Progenitor cell of endocrine pancreas (in vitro differentiated cells): Measurements from ENCODE around the gene CALCA. TPM values are rescaled to one million over a fixed set of nuclear protein-coding genes. Genes with fewer than 3 reads are reported as not detected.

Experiments
- DNase-seq: peaks from one replicate; pipeline ENCODE4 v3.0.0; 2021; ENCODE audit warnings: low spot score; ENCODE audit not compliant: unreplicated experiment
- H3K27ac Mint-ChIP-seq: 2 replicates; pipeline ENCODE4 v1.8.0; 2021; ENCODE audit warnings: mild to moderate bottlenecking, moderate library complexity, mixed read lengths
- H3K27me3 Mint-ChIP-seq: 2 replicates; pipeline ENCODE4 v1.8.0; 2021; ENCODE audit warnings: mixed read lengths
- H3K36me3 Mint-ChIP-seq: 2 replicates; pipeline ENCODE4 v1.8.0; 2022; ENCODE audit warnings: mixed read lengths; ENCODE audit not compliant: insufficient read depth
- H3K4me1 Mint-ChIP-seq: 2 replicates; pipeline ENCODE4 v1.8.0; 2021; ENCODE audit warnings: low read depth, mixed read lengths
- H3K4me3 Mint-ChIP-seq: 2 replicates; pipeline ENCODE4 v1.8.0; 2021; ENCODE audit warnings: low read depth, mild to moderate bottlenecking, moderate library complexity, mixed read lengths
- H3K9me3 Mint-ChIP-seq: 2 replicates; pipeline ENCODE4 v1.8.0; 2021; ENCODE audit warnings: low read depth, mixed read lengths
- CTCF ChIP-seq: fragments of 200-600 bp; sonication (generic); IDR thresholded peaks from one replicate; pipeline ENCODE4 v1.5.0; 2021; ENCODE audit warnings: antibody characterized with exemption, mild to moderate bottlenecking; ENCODE audit not compliant: unreplicated experiment
- total RNA-seq: library from RNA; stranded (reverse); gene quantifications from 2 replicates; pipeline ENCODE4 v1.2.1, GENCODE V29; 2021

CALCA gene
- total RNA-seq, 1 donor from 2014 or later = 0.57 TPM

GRCh38 chr11:14934641-14935351 is 37.4 kb downstream of the CALCA start:
- TF ChIP-seq CTCF = no peak
- H3K4me3 Mint-ChIP-seq = no peak overlapping the region
- no peak for DNase-seq
- H3K27ac Mint-ChIP-seq = no peak overlapping the region
- H3K9me3 Mint-ChIP-seq = peaks cover 19% of the 10 kb centered on the region
- H3K27me3 Mint-ChIP-seq = peaks cover 4% of the 10 kb centered on the region
- no peaks in the 10 kb centered on the region for H3K4me1 Mint-ChIP-seq
- H3K36me3 Mint-ChIP-seq = no peaks in the 10 kb centered on the region

GRCh38 chr11:14932447-14932846 is 39.7 kb downstream of the CALCA start:
- no peaks in the 10 kb centered on the region for H3K36me3 Mint-ChIP-seq
- DNase-seq = no peak
- H3K27ac Mint-ChIP-seq = no peak overlapping the region
- peaks cover 8% of the 10 kb centered on the region for H3K9me3 Mint-ChIP-seq
- TF ChIP-seq CTCF = no peak
- H3K4me3 Mint-ChIP-seq = no peak overlapping the region
- H3K4me1 Mint-ChIP-seq = no peaks in the 10 kb centered on the region
- H3K27me3 Mint-ChIP-seq = peaks cover 4% of the 10 kb centered on the region

- TF ChIP-seq CTCF = no peak
- Mint-ChIP-seq H3K4me3 (no peak overlapping the region), H3K36me3 (no peaks in the 10 kb centered on the region), H3K9me3 (peaks cover 8% of the 10 kb centered on the region), H3K4me1 (no peaks in the 10 kb centered on the region), H3K27me3 (peaks cover 7% of the 10 kb centered on the region), H3K27ac (no peak overlapping the region)
- no peak for DNase-seq
These were observed 41.8 kb downstream of the CALCA start for GRCh38 chr11:14930369-14930768.

- Mint-ChIP-seq H3K36me3 (no peaks in the 10 kb centered on the region), H3K9me3 (no peaks in the 10 kb centered on the region), H3K4me3 (no peak overlapping the region), H3K4me1 (no peaks in the 10 kb centered on the region), H3K27ac (no peak overlapping the region), H3K27me3 (peaks cover 7% of the 10 kb centered on the region)
- no peak for TF ChIP-seq CTCF
- no peak for DNase-seq
These were observed 45.0 kb downstream of the CALCA start for GRCh38 chr11:14927146-14927545.

- no peaks in the 10 kb centered on the region for H3K4me1 Mint-ChIP-seq
- no peak for TF ChIP-seq CTCF
- H3K27ac Mint-ChIP-seq = no peak overlapping the region
- H3K9me3 Mint-ChIP-seq = no peaks in the 10 kb centered on the region
- no peak overlapping the region for H3K4me3 Mint-ChIP-seq
- no peaks in the 10 kb centered on the region for H3K36me3 Mint-ChIP-seq
- H3K27me3 Mint-ChIP-seq = peaks cover 3% of the 10 kb centered on the region
- DNase-seq = no peak
These were observed 47.8 kb downstream of the CALCA start for GRCh38 chr11:14924318-14924717.

Other genes with a start within 250 kb of the CALCA start
- gene CYP2R1, start 80.1 kb downstream of the CALCA start, total RNA-seq = 13.4 and 14.9 TPM in 2 replicates
- gene CALCB, start 101.2 kb upstream of the CALCA start, total RNA-seq = not detected in 2 replicates
- not detected in 2 replicates for gene INSC, start 142.6 kb upstream of the CALCA start, total RNA-seq